K562 (cell line): ENCODE results near the gene BLM.

ENCODE experiments used
- CEBPZ ChIP-seq: fragments of 150-350 bp; IDR thresholded peaks from 2 replicates; pipeline ENCODE4 v1.6.1; 2014; ENCODE audit warnings: low read depth, mild to moderate bottlenecking, low read length, borderline replicate concordance
- CTCF ChIP-seq, 3 experiments: IDR thresholded peaks in 2 of 3; conservative IDR thresholded peaks in 1 of 3; 2 replicates each; pipeline ENCODE4 v1.5.1; 2011 to 2012; ENCODE audit warnings: low read length in 3 of 3, mild to moderate bottlenecking in 3 of 3, control low read depth in 2 of 3, improper control_type of control experiment in 1 of 3, inconsistent platforms in 1 of 3, low read depth in 1 of 3, mixed read lengths in 1 of 3, moderate library complexity in 1 of 3; ENCODE audit not compliant: insufficient read depth in 2 of 3
- SAP30 ChIP-seq: fragments of 200-600 bp; sonication (generic); IDR thresholded peaks from 2 replicates; pipeline ENCODE4 v1.6.1; 2012; ENCODE audit warnings: borderline replicate concordance, low read depth, mild to moderate bottlenecking, moderate library complexity, low read length, control low read depth, inconsistent platforms; ENCODE audit not compliant: insufficient read depth, poor library complexity, severe bottlenecking

- no peak for TF ChIP-seq CEBPZ
- TF ChIP-seq SAP30, result no peak
- TF ChIP-seq CTCF (IDR thresholded peaks at IDR 0.05 in 2 of 3, conservative IDR thresholded peaks at IDR 0.05 in 1 of 3; ENCODE audit: insufficient read depth in 2 of 3, low read depth in 1 of 3, low read length in 3 of 3), result no peak; a peak in 1 of 6 replicates
These were observed 90.1 kb downstream of the BLM start for GRCh38 chr15:90807074-90807785.
